ENCODE data around the gene FAM240A. TPM values are rescaled to one million over a fixed set of nuclear protein-coding genes. Genes with fewer than 3 reads are reported as not detected.

FAM240A gene
- 0.44 TPM for total RNA-seq
- polyA plus RNA-seq (ENCODE audit: insufficient read depth, low read depth, low replicate concordance): not detected
- long read RNA-seq, donor 1: 0 reads
- long read RNA-seq, donor 2: 0 reads
- long read RNA-seq, donor 3: 0 reads
- long read RNA-seq, donor 4: 0 reads
- long read RNA-seq, donor 5: 0 reads
- long read RNA-seq, donor 6: 0 reads
- long read RNA-seq, donor 7: 0 reads
- long read RNA-seq, donor 8: 0 reads
- long read RNA-seq, donor 9: 0 reads
- long read RNA-seq, donor 10: 0 reads

GRCh38 chr3:46612324-46612723, at the start of gene FAM240A:
Gene FAM240A, plus strand, starts transcription at chr3:46612525. Its CDS starts 159 bp downstream, at chr3:46612684.
- no peak within 1 kb of the TSS for H3K27ac ChIP-seq (ENCODE audit: low read depth in 2 of 2, low read length in 2 of 2)
- FAIRE-seq (no peak), DNase-seq (peak in 3 of 5 donors; percentile 48 to 72 (median 70))
- H3K36me3 ChIP-seq (ENCODE audit: control insufficient read depth in 2 of 3, insufficient read depth in 3 of 3, low read length in 3 of 3): no peaks in the 10 kb centered on the region
- intact Hi-C loops (cut with DNase I): no loop called here
- no peaks in the 10 kb centered on the region for H3K9me3 ChIP-seq (ENCODE audit: control insufficient read depth in 2 of 3, insufficient read depth in 1 of 3, low read length in 3 of 3)
- H3K4me3 ChIP-seq (ENCODE audit: low read length in 3 of 3): no peak within 1 kb of the TSS
- TF ChIP-seq CTCF (IDR thresholded peaks at IDR 0.05; ENCODE audit: borderline replicate concordance, extremely low read depth, insufficient read depth): no peak
- peaks cover 0 to 7% (median 0%) of the 10 kb centered on the region in 3 donors for H3K4me1 ChIP-seq (ENCODE audit: control insufficient read depth in 2 of 3, insufficient read depth in 2 of 3, low read depth in 1 of 3, low read length in 3 of 3)
- no peak within 1 kb of the TSS for H3K9ac ChIP-seq (ENCODE audit: low read length in 3 of 3)
- no peaks in the 10 kb centered on the region for H3K27me3 ChIP-seq (ENCODE audit: control insufficient read depth, insufficient read depth, low read length)

- DNase-seq (peak in 1 of 5 donors; percentile 50), FAIRE-seq (no peak)
- intact Hi-C loops (cut with DNase I): no loop called here
- Histone ChIP-seq H3K27me3 (ENCODE audit: control insufficient read depth, insufficient read depth, low read length) (no peaks in the 10 kb centered on the region), H3K4me3 (ENCODE audit: low read length in 3 of 3) (no peak overlapping the region), H3K9me3 (ENCODE audit: control insufficient read depth in 2 of 3, insufficient read depth in 1 of 3, low read length in 3 of 3) (peaks cover 0 to 1% (median 0%) of the 10 kb centered on the region in 3 donors), H3K27ac (ENCODE audit: low read depth in 2 of 2, low read length in 2 of 2) (no peak overlapping the region), H3K36me3 (ENCODE audit: control insufficient read depth in 2 of 3, insufficient read depth in 3 of 3, low read length in 3 of 3) (no peaks in the 10 kb centered on the region), H3K4me1 (ENCODE audit: control insufficient read depth in 2 of 3, insufficient read depth in 2 of 3, low read depth in 1 of 3, low read length in 3 of 3) (peaks cover 0 to 4% (median 2%) of the 10 kb centered on the region in 3 donors), H3K9ac (ENCODE audit: low read length in 3 of 3) (no peak overlapping the region)
- TF ChIP-seq CTCF (IDR thresholded peaks at IDR 0.05; ENCODE audit: borderline replicate concordance, extremely low read depth, insufficient read depth): no peak
These were observed 47.9 kb upstream of the FAM240A start for GRCh38 chr3:46564190-46565021.

- H3K9ac ChIP-seq (ENCODE audit: low read length in 3 of 3): peak overlapping the region in 1 of 3 donors; percentile 19
These were observed 47.2 kb upstream of the FAM240A start for GRCh38 chr3:46565077-46565476.

More at GRCh38 chr3:46565077-46565476, 47.2 kb upstream of the FAM240A start:
- no peak for DNase-seq
- H3K36me3 ChIP-seq (ENCODE audit: control insufficient read depth in 2 of 3, insufficient read depth in 3 of 3, low read length in 3 of 3): no peaks in the 10 kb centered on the region
- no peak for FAIRE-seq
- intact Hi-C loops (cut with DNase I): no loop called here
- no peaks in the 10 kb centered on the region for H3K27me3 ChIP-seq (ENCODE audit: control insufficient read depth, insufficient read depth, low read length)
- H3K27ac ChIP-seq (ENCODE audit: low read depth in 2 of 2, low read length in 2 of 2): peak overlapping the region in 1 of 2 donors; percentile 22
- H3K4me1 ChIP-seq (ENCODE audit: control insufficient read depth in 2 of 3, insufficient read depth in 2 of 3, low read depth in 1 of 3, low read length in 3 of 3): peaks cover 0 to 4% (median 2%) of the 10 kb centered on the region in 3 donors
- peaks cover 0 to 3% (median 0%) of the 10 kb centered on the region in 3 donors for H3K9me3 ChIP-seq (ENCODE audit: control insufficient read depth in 2 of 3, insufficient read depth in 1 of 3, low read length in 3 of 3)
- peak overlapping the region in 1 of 3 donors; percentile 65 for H3K4me3 ChIP-seq (ENCODE audit: low read length in 3 of 3)
- TF ChIP-seq CTCF (IDR thresholded peaks at IDR 0.05; ENCODE audit: borderline replicate concordance, extremely low read depth, insufficient read depth): no peak
